Activated naive CD4-positive, alpha-beta T cell treated with anti-CD3 and anti-CD28 coated beads for 36 hours (primary cell): ENCODE results near the gene ABCC6. TPM values are rescaled to one million over a fixed set of nuclear protein-coding genes. Genes with fewer than 3 reads are reported as not detected.
"Not testable (repeated sequence)": the region's sequence is repeated elsewhere in the genome, so short reads cannot be mapped to it uniquely, and the experiment has no call there.

Source experiments
- CTCF ChIA-PET: fragments of 350-600 bp; sonication (Branson Sonifier 250); formaldehyde crosslinking; loops from one replicate; lab custom pipeline; 2021; ENCODE audit warnings: antibody characterized with exemption; lab: Charles Lee
- DNase-seq: peaks from one replicate; pipeline ENCODE4 v3.0.0-alpha.2; 2020
- H3K27ac Mint-ChIP-seq: one replicate; pipeline ENCODE4 v1.8.0; 2021; ENCODE audit warnings: mild to moderate bottlenecking, mixed read lengths
- H3K27me3 Mint-ChIP-seq: one replicate; pipeline ENCODE4 v1.8.0; 2021; ENCODE audit warnings: low read depth, mixed read lengths
- H3K36me3 Mint-ChIP-seq: one replicate; pipeline ENCODE4 v1.8.0; 2021; ENCODE audit warnings: low read depth, mixed read lengths
- H3K4me1 Mint-ChIP-seq: one replicate; pipeline ENCODE4 v1.8.0; 2021; ENCODE audit warnings: low read depth, mixed read lengths
- H3K4me3 Mint-ChIP-seq: one replicate; pipeline ENCODE4 v1.8.0; 2021; ENCODE audit warnings: mild to moderate bottlenecking, moderate library complexity, mixed read lengths
- H3K9me3 Mint-ChIP-seq: one replicate; pipeline ENCODE4 v1.8.0; 2021; ENCODE audit warnings: mixed read lengths
- intact Hi-C: fragments of 100-400 bp; cut with micrococcal nuclease; formaldehyde crosslinking; loops from one replicate; pipeline ENCODE4 v1.15.1; 2023
- total RNA-seq, 2 experiments: library from RNA; stranded (reverse); gene quantifications; one replicate each; pipeline ENCODE4 v1.2.3, GENCODE V29; 2021

The ABCC6 gene
- total RNA-seq, 2 experiments from 2014 or later, result not detected

DNA sequence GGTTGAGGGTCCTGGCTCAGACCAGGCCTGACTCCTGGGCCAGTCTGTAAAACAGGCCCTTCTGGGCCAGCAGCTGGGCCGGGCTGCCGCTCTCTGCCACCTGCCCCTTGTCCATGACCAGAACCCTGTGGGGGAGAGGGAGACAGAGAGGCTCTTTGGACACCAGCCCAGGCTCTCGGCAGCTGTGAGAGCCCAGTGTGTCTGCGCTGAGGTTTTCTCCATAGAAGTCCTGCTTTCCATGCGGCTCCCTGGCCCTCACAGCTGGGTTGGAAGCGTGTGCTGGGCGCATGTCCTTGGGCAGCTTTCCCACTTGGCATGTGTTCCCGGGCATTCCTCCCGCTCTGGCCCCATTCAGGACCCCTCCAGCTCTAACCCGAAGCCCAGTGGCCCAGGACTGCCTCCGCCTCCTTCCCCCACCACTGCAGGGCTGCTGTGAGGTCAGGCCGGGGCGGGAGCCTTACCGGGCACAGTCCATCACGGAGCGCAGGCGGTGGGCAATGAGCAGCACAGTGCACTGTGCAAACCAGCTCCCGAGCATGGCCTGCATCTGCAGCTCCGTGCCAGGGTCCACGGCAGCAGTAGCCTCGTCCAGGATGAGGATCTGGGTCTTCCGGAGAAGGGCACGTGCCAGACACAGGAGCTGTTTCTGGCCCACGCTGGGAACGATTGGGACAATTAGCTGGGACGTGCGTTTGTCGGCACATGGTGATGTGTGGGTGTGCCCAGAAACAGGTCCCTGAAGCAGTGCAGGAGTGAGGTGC lies 73.0 kb downstream of the ABCC6 start:
- no peak overlapping the region for H3K27ac Mint-ChIP-seq
- no peaks in the 10 kb centered on the region for H3K9me3 Mint-ChIP-seq
- H3K4me1 Mint-ChIP-seq, result no peaks in the 10 kb centered on the region
- no peaks in the 10 kb centered on the region for H3K36me3 Mint-ChIP-seq
- intact Hi-C loops, result no loop called here
- CTCF ChIA-PET, result no interaction called here
- DNase-seq, result no peak
- H3K4me3 Mint-ChIP-seq, result no peak overlapping the region
- H3K27me3 Mint-ChIP-seq, result no peaks in the 10 kb centered on the region

DNA sequence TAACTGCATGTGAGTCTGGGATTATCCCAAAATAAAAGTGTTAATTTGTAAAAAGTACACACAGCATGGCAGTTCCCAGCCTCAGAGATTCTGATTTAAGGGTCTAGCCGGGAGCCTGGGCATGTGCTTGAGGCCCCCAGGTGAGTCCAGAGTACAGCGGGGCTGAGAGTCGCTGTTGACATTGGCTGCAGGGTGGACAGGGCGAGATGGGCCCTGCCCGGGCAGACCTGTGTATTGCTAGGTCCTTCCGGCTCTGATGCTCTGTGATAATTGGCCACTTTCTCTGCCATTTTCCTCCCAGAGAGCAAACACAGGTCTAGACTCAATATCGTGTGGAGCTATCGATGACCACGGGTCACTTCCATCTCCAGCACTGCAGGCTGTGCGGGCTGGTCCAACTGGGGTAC lies 73.6 kb downstream of the ABCC6 start:
- H3K27me3 Mint-ChIP-seq, result no peaks in the 10 kb centered on the region
- DNase-seq, result no peak
- H3K27ac Mint-ChIP-seq, result no peak overlapping the region
- no peak overlapping the region for H3K4me3 Mint-ChIP-seq
- no peaks in the 10 kb centered on the region for H3K9me3 Mint-ChIP-seq
- intact Hi-C loops, result no loop called here
- no peaks in the 10 kb centered on the region for H3K36me3 Mint-ChIP-seq
- CTCF ChIA-PET, result no interaction called here
- H3K4me1 Mint-ChIP-seq, result no peaks in the 10 kb centered on the region

DNA sequence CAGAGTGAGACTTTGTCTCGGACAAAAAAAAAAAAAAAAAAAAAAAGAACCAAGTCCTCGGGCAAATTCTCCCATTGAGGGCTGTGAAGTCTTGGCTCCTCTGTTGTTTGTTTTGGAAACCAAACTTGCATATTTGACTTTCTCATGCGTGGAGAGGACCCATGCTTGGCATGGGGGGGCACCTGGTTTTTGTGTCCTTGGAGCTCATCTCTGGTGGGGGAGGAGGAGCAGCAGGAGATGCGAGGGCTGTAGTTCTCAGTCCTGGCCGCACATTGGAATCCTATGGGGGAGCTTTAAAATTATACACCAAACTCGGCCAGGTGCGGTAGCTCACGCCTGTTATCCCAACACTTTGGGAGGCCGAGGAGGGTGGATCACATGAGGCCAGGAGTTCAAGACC lies 74.5 kb downstream of the ABCC6 start:
- intact Hi-C loops, result no loop called here
- Mint-ChIP-seq H3K4me3 (no peak overlapping the region), H3K27ac (no peak overlapping the region), H3K9me3 (no peaks in the 10 kb centered on the region), H3K36me3 (no peaks in the 10 kb centered on the region), H3K27me3 (no peaks in the 10 kb centered on the region), H3K4me1 (no peaks in the 10 kb centered on the region)
- no peak for DNase-seq
- CTCF ChIA-PET, result no interaction called here

DNA sequence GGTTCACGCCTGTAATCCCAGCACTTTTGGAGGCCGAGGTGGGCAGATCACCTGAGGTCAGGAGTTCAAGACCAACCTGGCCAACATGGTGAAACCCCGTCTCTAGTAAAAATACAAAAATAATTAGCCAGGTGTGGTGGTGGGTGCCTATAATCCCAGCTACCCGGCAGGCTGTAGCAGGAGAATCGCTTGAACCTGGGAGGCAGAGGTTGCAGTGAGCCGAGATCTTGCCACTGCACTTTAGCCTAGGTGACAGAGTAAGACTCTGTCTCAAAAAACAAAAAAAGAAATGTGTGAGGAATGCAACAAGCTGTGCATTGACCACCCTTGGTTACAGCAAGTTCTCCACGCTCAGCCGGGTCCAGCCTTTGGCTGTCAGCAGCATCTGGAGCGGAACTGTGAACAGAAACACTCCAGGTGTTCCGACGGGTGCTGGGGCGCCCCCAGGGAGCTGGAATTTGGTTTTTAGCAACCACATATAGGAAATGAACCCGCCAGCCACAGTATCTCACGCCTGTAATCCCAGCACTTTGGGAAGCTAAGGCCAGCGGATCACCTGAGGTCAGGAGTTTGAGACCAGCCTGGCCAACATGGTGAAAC lies 75.2 kb downstream of the ABCC6 start:
- intact Hi-C loops, H3K27me3 Mint-ChIP-seq, H3K4me1 Mint-ChIP-seq, CTCF ChIA-PET, H3K27ac Mint-ChIP-seq, DNase-seq, H3K4me3 Mint-ChIP-seq, H3K36me3 Mint-ChIP-seq, H3K9me3 Mint-ChIP-seq: not testable (repeated sequence)

DNA sequence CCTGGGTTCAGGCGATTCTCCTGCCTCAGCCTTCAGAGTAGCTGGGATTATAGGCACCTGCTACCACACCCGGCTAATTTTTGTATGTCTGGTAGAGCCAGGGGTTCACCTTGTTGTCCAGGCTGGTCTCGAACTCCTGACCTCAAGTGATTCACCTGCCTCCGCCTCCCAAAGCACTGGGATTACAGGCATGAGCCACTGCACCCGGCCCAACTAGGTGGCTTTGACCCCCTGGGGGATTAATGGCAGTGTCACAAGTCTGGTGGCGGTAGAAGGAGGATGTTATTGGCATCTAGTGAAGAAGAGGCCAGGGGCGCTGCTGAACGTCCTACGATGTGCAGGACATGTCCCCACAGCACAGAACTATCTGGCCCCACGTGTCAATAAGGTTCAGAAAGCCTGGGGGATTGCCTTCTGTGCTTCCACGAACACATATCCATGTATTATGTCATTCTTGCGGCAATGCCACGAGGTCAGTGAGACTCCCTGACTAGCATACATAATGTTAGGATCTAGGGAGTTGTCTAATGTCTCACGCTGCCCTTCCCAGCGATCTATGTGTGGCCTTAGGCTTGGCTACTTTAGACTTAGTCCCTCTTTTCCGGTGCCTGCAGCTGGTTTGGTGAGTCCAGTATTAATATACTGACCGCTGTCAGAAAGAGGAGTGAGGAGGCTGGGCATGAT lies 75.8 kb downstream of the ABCC6 start:
- CTCF ChIA-PET, result no interaction called here

DNA sequence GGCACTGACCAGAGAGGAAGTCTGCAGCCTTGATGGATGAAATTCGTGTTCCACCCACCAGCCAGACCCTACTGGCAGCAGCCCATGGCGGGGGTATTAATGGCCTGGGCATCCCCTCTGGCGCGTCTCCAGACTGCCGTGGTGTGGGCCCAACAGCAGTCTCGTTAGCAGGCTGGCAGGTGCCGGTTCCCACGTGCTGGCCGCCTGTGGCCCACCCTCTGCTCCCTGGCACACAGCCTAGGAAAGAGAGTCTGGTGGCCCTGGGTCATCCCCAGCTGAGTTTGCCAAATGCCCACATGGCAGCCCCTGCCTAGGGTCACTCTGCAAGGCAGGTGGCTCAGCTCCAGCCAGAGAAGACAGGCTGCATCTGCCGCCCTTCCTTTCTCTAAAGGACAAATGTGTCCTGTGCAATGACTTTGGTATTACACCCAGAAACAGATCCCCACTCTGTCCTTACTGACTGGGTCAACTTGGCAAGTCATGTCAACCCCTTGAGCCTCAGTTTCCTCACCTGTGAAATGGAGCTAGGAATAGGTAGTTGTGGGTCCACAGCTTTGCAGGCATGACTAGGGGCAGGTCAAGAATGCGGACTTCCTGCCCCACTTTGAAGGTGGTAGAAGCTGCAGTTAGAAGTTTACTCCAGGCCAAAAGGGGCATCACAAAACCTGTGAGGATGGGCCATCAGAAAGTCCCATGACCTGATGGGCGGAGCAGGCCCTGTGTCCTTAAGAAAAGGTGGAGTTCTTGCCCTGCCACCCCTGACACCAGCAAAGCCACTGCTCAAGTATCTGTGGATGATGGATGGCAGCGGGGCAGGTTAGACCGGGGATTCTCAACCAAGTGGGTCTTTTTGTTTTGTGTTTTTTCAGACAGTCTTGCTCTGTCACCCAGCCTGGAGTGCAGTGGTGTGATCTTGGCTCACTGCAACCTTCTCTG lies 76.6 kb downstream of the ABCC6 start:
- Mint-ChIP-seq H3K4me1 (no peaks in the 10 kb centered on the region), H3K36me3 (peaks cover 10% of the 10 kb centered on the region), H3K4me3 (no peak overlapping the region), H3K9me3 (no peaks in the 10 kb centered on the region), H3K27ac (no peak overlapping the region), H3K27me3 (no peaks in the 10 kb centered on the region)
- CTCF ChIA-PET, result no interaction called here
- intact Hi-C loops, result no loop called here
- no peak for DNase-seq

More for the DNA sequence above, 75.8 kb downstream of the ABCC6 start:
- peaks cover 6% of the 10 kb centered on the region for H3K36me3 Mint-ChIP-seq
- H3K27me3 Mint-ChIP-seq, result no peaks in the 10 kb centered on the region
- intact Hi-C loops, result no loop called here
- no peaks in the 10 kb centered on the region for H3K4me1 Mint-ChIP-seq
- H3K27ac Mint-ChIP-seq, result no peak overlapping the region
- H3K4me3 Mint-ChIP-seq, result no peak overlapping the region
- no peaks in the 10 kb centered on the region for H3K9me3 Mint-ChIP-seq
- no peak for DNase-seq

DNA sequence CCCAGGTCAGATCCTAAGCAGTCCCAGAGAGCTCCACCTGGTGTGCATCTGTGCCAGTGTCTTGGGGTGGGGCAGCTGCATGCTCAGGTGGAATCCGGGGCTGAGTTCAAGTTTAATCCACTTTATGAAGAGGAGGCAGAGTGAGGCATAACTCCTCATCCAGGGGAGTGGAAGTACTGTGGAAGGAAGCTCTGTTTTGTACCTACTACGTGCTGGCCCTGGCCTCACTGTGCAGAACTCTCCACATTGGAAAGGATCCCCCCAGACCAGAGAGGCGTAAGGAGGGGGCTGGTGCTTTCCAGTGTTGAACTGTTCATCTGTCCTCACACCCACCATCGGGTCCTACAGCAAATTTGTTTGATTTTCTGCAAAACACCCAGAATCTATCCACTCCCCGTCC lies 78.0 kb downstream of the ABCC6 start:
- no peak overlapping the region for H3K27ac Mint-ChIP-seq
- DNase-seq, result no peak
- H3K9me3 Mint-ChIP-seq, result no peaks in the 10 kb centered on the region
- no peaks in the 10 kb centered on the region for H3K4me1 Mint-ChIP-seq
- peaks cover 16% of the 10 kb centered on the region for H3K36me3 Mint-ChIP-seq
- intact Hi-C loops, result no loop called here
- no peaks in the 10 kb centered on the region for H3K27me3 Mint-ChIP-seq
- no peak overlapping the region for H3K4me3 Mint-ChIP-seq
- CTCF ChIA-PET, result interaction anchor here (0.6 to 0.7 kb wide), 2 partner anchors 9 to 37 kb away, joined by 3 to 5 read pairs; no protein-coding TSS in a partner anchor

DNA sequence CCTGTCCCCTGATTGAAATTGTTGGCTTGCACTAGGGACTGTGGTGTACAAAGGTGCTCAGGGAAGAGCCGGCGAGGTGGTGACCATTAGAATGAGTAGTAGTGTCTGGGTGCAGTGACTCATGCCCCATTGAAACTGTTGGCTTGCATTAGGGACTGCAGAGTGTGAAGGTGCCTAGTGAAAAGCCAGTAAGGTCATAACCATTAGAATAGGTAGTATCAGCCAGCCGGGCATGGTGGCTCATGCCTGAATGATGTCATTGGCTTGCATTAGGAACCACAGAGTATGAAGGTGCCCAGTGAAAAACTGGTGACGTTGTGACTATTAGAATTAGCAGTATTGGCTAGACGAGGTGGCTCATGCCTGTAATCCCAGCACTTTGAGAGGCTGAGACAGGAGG lies 78.9 kb downstream of the ABCC6 start:
- intact Hi-C loops, result no loop called here
- CTCF ChIA-PET, result no interaction called here
- DNase-seq, result no peak
- no peaks in the 10 kb centered on the region for H3K9me3 Mint-ChIP-seq
- H3K4me3 Mint-ChIP-seq, result no peak overlapping the region
- peaks cover 22% of the 10 kb centered on the region for H3K36me3 Mint-ChIP-seq
- no peaks in the 10 kb centered on the region for H3K27me3 Mint-ChIP-seq
- H3K27ac Mint-ChIP-seq, result no peak overlapping the region
- H3K4me1 Mint-ChIP-seq, result no peaks in the 10 kb centered on the region

DNA sequence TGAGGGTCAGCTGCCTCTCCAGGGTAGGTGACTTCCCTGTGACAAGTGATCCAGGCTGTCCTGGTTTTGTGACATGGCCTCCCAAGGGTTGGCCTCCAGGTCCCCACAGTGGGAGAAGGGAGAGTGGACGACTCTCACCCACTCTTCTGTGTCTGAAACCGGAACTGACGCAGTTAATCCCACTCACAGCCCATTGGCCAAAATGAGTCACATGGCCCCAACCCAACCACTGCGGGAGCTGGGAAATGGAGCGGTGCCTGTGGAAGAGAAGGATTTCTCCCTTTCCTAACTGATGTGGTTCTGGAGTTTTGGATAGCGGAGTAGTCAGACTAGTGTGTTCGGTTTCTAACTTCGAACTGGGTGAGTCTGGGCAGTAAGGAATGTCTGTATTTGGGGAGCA lies 79.4 kb downstream of the ABCC6 start:
- H3K4me3 Mint-ChIP-seq, result no peak overlapping the region
- H3K36me3 Mint-ChIP-seq, result peaks cover 23% of the 10 kb centered on the region
- intact Hi-C loops, result no loop called here
- CTCF ChIA-PET, result interaction anchor here (0.8 kb wide), 1 partner anchor 260 kb away, joined by 3 read pairs; no protein-coding TSS in a partner anchor
- no peak for DNase-seq
- no peaks in the 10 kb centered on the region for H3K9me3 Mint-ChIP-seq
- H3K27me3 Mint-ChIP-seq, result no peaks in the 10 kb centered on the region
- no peaks in the 10 kb centered on the region for H3K4me1 Mint-ChIP-seq
- H3K27ac Mint-ChIP-seq, result no peak overlapping the region

DNA sequence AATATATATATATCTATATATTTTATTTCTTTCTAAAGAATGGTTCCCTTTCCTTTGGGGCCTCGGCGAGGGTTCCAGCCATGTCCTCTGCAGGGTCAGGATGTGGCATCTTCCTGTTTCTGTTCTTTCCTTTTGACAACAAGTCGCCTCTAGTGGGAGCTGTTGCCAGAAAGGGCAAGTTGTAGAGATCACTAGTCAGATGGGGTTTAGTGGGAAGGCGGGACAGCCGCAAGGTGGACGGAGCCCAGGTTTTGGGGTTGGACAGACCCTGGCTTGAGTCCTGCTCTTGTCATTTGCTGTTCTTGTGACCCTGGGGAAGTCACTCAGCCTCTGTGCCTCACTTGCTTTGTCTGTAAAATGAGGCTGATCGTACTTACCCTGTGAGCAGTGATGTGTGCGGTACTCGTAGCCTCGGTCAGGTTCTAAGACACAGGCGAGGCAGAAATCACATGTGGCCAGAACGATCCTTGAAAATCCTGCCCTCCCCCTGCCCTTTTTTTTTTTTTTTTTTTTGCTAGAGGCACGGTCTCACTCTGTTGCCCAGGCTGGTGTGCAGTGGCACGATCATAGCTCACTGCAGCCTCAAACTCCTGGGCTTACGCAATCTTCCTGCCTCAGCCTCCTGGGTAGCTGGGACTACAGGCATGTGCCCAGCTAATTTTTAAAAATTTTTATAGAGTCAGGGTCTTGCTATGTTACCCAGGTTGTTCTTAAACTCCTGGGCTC lies 80.1 kb downstream of the ABCC6 start:
- Mint-ChIP-seq H3K36me3 (peaks cover 28% of the 10 kb centered on the region), H3K27ac (no peak overlapping the region), H3K9me3 (no peaks in the 10 kb centered on the region), H3K27me3 (no peaks in the 10 kb centered on the region), H3K4me1 (no peaks in the 10 kb centered on the region), H3K4me3 (no peak overlapping the region)
- peak; percentile 26 for DNase-seq
- CTCF ChIA-PET, result interaction anchor here (0.8 to 0.9 kb wide), 2 partner anchors 66 to 259 kb away, joined by 3 to 4 read pairs; no protein-coding TSS in a partner anchor
- intact Hi-C loops, result no loop called here

DNA sequence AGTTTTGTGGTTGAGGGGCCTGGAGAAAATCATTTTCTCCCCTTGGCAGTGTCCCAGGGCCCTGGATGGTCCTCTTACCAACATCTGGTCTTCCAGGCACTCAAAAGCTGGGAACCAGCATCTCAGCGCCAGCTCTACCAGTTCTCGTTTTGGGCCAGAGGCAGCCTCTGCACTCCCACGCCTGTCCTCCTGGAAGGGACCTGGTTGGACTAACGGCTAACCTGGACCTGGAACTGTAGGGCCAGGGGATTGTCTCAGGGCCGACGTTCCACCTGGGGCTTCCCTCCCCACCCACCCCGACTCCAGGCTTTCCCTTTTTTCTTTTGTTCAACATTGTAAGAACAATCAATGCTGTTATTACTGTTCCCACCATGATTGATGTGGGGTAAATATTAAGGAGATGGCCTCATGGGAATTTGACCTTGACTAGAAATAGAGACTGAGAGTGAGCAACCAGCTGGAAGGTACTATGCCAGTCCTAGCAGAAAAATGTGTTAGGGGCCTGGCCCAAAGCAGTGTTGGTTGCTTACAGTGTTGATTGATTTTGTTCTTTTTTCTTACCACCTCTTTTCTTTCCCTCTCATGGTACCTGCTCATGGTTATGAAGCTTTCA lies 81.4 kb downstream of the ABCC6 start:
- CTCF ChIA-PET, result no interaction called here
- peaks cover 32% of the 10 kb centered on the region for H3K36me3 Mint-ChIP-seq
- DNase-seq, result no peak
- no peaks in the 10 kb centered on the region for H3K4me1 Mint-ChIP-seq
- no peaks in the 10 kb centered on the region for H3K27me3 Mint-ChIP-seq
- no peak overlapping the region for H3K4me3 Mint-ChIP-seq
- no peak overlapping the region for H3K27ac Mint-ChIP-seq
- no peaks in the 10 kb centered on the region for H3K9me3 Mint-ChIP-seq
- intact Hi-C loops, result no loop called here
